Esophagus squamous epithelium (tissue), 4 donors: ENCODE measurements around the gene SYS1.

Experiments
- POLR2A ChIP-seq, 4 donors: fragments of 450-650 bp; IDR thresholded peaks; one replicate each; pipeline ENCODE4 v1.6.1; 2017; ENCODE audit warnings: antibody characterized with exemption in 4 of 4, mild to moderate bottlenecking in 4 of 4, moderate library complexity in 3 of 4
- TF ChIP-seq, protein P1 (sequence below), 6 experiments: fragments of 450-650 bp in 4 of 6; fragments of 200-600 bp in 2 of 6; sonication (generic) in 2 of 6; IDR thresholded peaks; one replicate each; pipeline ENCODE4 v1.5.1; 2016 to 2019; ENCODE audit warnings: antibody characterized with exemption in 6 of 6, mild to moderate bottlenecking in 4 of 6, moderate library complexity in 4 of 6

DNA sequence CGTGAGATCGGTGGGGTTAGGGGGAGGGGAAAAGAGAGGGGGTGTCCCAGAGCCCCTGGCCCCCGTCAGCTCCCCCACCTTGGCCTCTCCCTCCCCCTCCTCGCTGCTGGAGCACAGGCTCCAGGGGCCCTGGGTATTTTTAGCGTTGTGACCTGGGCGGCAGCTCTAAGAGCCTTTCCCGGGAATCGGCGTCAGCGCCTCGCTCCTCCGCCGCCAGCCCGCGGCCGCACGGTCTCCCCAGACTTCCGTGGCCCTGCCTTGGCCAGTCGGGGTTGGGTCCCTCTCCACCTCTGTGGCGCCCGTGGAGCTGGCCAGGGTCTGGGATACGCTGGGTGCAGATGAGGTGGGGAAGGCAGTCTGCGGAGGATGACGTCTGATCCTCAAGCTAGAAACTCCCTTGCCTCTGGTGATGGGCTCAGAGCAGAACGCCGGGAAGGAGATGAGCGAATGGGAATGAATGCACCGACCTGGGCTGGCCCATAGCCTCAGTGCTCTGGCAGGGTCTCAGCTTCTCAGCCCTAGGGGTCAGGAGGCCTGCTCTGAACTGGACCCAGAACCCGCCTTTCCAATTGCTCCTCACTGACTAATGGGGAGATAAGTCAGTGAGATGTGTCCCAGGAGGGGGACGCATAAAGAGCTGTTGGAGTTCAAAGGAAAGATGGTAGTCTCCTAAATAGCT, 44.2 kb downstream of the SYS1 start:
- TF ChIP-seq POLR2A (IDR thresholded peaks at IDR 0.05), result peak in 1 of 4 donors; percentile 30
- TF ChIP-seq, protein P1, sequence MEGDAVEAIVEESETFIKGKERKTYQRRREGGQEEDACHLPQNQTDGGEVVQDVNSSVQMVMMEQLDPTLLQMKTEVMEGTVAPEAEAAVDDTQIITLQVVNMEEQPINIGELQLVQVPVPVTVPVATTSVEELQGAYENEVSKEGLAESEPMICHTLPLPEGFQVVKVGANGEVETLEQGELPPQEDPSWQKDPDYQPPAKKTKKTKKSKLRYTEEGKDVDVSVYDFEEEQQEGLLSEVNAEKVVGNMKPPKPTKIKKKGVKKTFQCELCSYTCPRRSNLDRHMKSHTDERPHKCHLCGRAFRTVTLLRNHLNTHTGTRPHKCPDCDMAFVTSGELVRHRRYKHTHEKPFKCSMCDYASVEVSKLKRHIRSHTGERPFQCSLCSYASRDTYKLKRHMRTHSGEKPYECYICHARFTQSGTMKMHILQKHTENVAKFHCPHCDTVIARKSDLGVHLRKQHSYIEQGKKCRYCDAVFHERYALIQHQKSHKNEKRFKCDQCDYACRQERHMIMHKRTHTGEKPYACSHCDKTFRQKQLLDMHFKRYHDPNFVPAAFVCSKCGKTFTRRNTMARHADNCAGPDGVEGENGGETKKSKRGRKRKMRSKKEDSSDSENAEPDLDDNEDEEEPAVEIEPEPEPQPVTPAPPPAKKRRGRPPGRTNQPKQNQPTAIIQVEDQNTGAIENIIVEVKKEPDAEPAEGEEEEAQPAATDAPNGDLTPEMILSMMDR (IDR thresholded peaks at IDR 0.05), result no peak
